ENCODE measurements around the gene DNAJA3.

The DNAJA3 gene

GRCh38 chr16:4481526-4481925 is 55.9 kb downstream of the DNAJA3 start:
- no peak for DNase-seq

- DNase-seq, result no peak
Observed at GRCh38 chr16:4481963-4482362, 56.3 kb downstream of the DNAJA3 start.

- no peak for DNase-seq
Observed at GRCh38 chr16:4486126-4486893, 60.6 kb downstream of the DNAJA3 start.

GRCh38 chr16:4487955-4488498 is 62.4 kb downstream of the DNAJA3 start:
- peak; percentile 15 for DNase-seq

- peak; percentile 29 for DNase-seq
Observed at GRCh38 chr16:4488499-4488967, 62.9 kb downstream of the DNAJA3 start.

GRCh38 chr16:4489030-4489429 is 63.4 kb downstream of the DNAJA3 start:
- no peak for DNase-seq

GRCh38 chr16:4491898-4492297 is 66.2 kb downstream of the DNAJA3 start:
- no peak for DNase-seq

GRCh38 chr16:4494746-4495490 is 69.2 kb downstream of the DNAJA3 start:
- no peak for DNase-seq

- no peak for DNase-seq
Observed at GRCh38 chr16:4495766-4496165, 70.1 kb downstream of the DNAJA3 start.

- DNase-seq, result no peak
Observed at GRCh38 chr16:4496305-4496704, 70.6 kb downstream of the DNAJA3 start.

GRCh38 chr16:4498546-4499195 is 73.0 kb downstream of the DNAJA3 start:
- DNase-seq, result no peak

- no peak for DNase-seq
Observed at GRCh38 chr16:4499196-4499555, 73.5 kb downstream of the DNAJA3 start.

- peak; percentile 26 for DNase-seq
Observed at GRCh38 chr16:4500272-4500671, 74.6 kb downstream of the DNAJA3 start.

GRCh38 chr16:4501071-4501478 is 75.4 kb downstream of the DNAJA3 start:
- DNase-seq, result no peak

- peak; percentile 86 for DNase-seq
Observed at GRCh38 chr16:4505356-4506147, 79.9 kb downstream of the DNAJA3 start.
